Measurements from ENCODE around the gene ZSWIM1. TPM values are rescaled to one million over a fixed set of nuclear protein-coding genes. Genes with fewer than 3 reads are reported as not detected.
"Not testable (repeated sequence)": the region's sequence is repeated elsewhere in the genome, so short reads cannot be mapped to it uniquely, and the experiment has no call there.

ZSWIM1 gene
- total RNA-seq, 1 experiment from 2014 or later: 7.6 TPM

DNA sequence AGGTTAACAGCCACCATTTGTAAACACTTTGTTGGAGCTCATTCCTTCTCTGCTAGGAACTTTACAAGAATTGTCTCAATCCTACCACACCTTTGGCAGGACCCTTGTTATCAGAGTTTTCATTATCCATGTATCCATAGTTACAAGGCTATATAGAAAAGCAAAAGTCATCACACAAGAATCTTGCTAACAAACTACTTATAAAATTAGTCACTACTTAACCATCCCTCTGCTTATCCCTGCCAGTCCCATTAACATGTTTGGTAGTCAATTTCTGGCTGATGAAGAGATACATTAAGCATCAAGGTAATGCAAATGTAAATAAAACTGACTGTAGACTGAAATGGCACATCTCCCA is 13.2 kb upstream of the ZSWIM1 start:
- ChIA-PET POLR2A (interaction anchor here (0.7 to 6.5 kb wide), 8 partner anchors 9 to 76 kb away, joined by 3 to 27 read pairs (median 4); partner anchors contain the start of genes ACOT8, DNTTIP1, PCIF1 and ZSWIM1), CTCF (interaction anchor here (0.6 to 0.7 kb wide), 3 partner anchors 15 to 238 kb away, joined by 3 to 4 read pairs (median 4); partner anchors contain the start of gene WFDC10A)
- DNase-seq (ENCODE audit: unreplicated experiment): no peak
- intact Hi-C loops (cut with micrococcal nuclease): no loop called here
- no peaks in the 10 kb centered on the region for H3K9me3 Mint-ChIP-seq (ENCODE audit: unreplicated experiment)
- no peak overlapping the region for H3K27ac Mint-ChIP-seq (ENCODE audit: low read depth, unreplicated experiment)
- H3K4me3 Mint-ChIP-seq (ENCODE audit: unreplicated experiment): no peak overlapping the region
- peaks cover 7% of the 10 kb centered on the region for H3K36me3 Mint-ChIP-seq (ENCODE audit: insufficient read depth, unreplicated experiment)
- no TSS peak for BruUV-seq (replicated peaks)
- no peaks in the 10 kb centered on the region for H3K27me3 Mint-ChIP-seq (ENCODE audit: insufficient read depth, unreplicated experiment)
- peaks cover 6% of the 10 kb centered on the region for H3K4me1 Mint-ChIP-seq (ENCODE audit: insufficient read depth, unreplicated experiment)
- TF ChIP-seq, protein P1, sequence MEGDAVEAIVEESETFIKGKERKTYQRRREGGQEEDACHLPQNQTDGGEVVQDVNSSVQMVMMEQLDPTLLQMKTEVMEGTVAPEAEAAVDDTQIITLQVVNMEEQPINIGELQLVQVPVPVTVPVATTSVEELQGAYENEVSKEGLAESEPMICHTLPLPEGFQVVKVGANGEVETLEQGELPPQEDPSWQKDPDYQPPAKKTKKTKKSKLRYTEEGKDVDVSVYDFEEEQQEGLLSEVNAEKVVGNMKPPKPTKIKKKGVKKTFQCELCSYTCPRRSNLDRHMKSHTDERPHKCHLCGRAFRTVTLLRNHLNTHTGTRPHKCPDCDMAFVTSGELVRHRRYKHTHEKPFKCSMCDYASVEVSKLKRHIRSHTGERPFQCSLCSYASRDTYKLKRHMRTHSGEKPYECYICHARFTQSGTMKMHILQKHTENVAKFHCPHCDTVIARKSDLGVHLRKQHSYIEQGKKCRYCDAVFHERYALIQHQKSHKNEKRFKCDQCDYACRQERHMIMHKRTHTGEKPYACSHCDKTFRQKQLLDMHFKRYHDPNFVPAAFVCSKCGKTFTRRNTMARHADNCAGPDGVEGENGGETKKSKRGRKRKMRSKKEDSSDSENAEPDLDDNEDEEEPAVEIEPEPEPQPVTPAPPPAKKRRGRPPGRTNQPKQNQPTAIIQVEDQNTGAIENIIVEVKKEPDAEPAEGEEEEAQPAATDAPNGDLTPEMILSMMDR (IDR thresholded peaks at IDR 0.05; ENCODE audit: unreplicated experiment): no peak

DNA sequence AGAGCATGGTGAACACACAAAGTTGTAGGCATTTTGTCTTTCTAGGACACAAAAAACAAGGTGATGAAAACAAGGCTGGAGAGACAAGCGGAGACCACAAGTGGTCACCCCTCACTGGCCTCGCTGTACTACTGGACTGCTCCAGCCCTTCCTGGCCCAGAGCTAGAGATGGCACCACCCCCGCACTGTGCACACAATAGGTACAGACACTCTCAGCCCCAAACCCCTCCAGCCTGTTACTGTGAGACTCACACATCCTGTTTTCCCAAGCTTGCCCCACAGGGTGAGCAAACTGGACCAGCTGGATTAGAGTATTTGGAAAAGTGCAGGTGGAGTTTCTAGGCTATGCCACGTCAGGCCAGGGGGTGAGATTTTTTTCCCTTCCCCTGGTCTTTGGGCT is 8.4 kb upstream of the ZSWIM1 start:
- ChIA-PET CTCF (interaction anchor here (1.6 kb wide), 1 partner anchor 74 kb away, joined by 4 read pairs; no protein-coding TSS in a partner anchor), POLR2A (interaction anchor here (1.1 kb wide), 1 partner anchor 9 kb away, joined by 5 read pairs; the partner anchor contains the start of gene ZSWIM1)
- BruUV-seq (replicated peaks): no TSS peak
- no peak for DNase-seq (ENCODE audit: unreplicated experiment)
- Mint-ChIP-seq H3K4me3 (ENCODE audit: unreplicated experiment) (no peak overlapping the region), H3K27me3 (ENCODE audit: insufficient read depth, unreplicated experiment) (no peaks in the 10 kb centered on the region), H3K4me1 (ENCODE audit: insufficient read depth, unreplicated experiment) (peaks cover 4% of the 10 kb centered on the region), H3K36me3 (ENCODE audit: insufficient read depth, unreplicated experiment) (peaks cover 7% of the 10 kb centered on the region), H3K27ac (ENCODE audit: low read depth, unreplicated experiment) (no peak overlapping the region), H3K9me3 (ENCODE audit: unreplicated experiment) (no peaks in the 10 kb centered on the region)
- TF ChIP-seq, protein P1 (IDR thresholded peaks at IDR 0.05; ENCODE audit: unreplicated experiment): no peak
- intact Hi-C loops (cut with micrococcal nuclease): no loop called here

GRCh38 chr20:45873409-45874103 is 7.5 kb upstream of the ZSWIM1 start:
- Mint-ChIP-seq H3K9me3 (ENCODE audit: unreplicated experiment) (no peaks in the 10 kb centered on the region), H3K4me3 (ENCODE audit: unreplicated experiment) (no peak overlapping the region), H3K36me3 (ENCODE audit: insufficient read depth, unreplicated experiment) (peaks cover 7% of the 10 kb centered on the region), H3K4me1 (ENCODE audit: insufficient read depth, unreplicated experiment) (no peaks in the 10 kb centered on the region), H3K27ac (ENCODE audit: low read depth, unreplicated experiment) (no peak overlapping the region), H3K27me3 (ENCODE audit: insufficient read depth, unreplicated experiment) (no peaks in the 10 kb centered on the region)
- ChIA-PET POLR2A (interaction anchor here (0.6 kb wide), 1 partner anchor 397 kb away, joined by 3 read pairs; no protein-coding TSS in a partner anchor), CTCF (interaction anchor here (1.1 kb wide), 1 partner anchor 13 kb away, joined by 4 read pairs; no protein-coding TSS in a partner anchor)
- no peak for DNase-seq (ENCODE audit: unreplicated experiment)
- no TSS peak for BruUV-seq (replicated peaks)
- intact Hi-C loops (cut with micrococcal nuclease): no loop called here
- TF ChIP-seq, protein P1 (IDR thresholded peaks at IDR 0.05; ENCODE audit: unreplicated experiment): no peak

DNA sequence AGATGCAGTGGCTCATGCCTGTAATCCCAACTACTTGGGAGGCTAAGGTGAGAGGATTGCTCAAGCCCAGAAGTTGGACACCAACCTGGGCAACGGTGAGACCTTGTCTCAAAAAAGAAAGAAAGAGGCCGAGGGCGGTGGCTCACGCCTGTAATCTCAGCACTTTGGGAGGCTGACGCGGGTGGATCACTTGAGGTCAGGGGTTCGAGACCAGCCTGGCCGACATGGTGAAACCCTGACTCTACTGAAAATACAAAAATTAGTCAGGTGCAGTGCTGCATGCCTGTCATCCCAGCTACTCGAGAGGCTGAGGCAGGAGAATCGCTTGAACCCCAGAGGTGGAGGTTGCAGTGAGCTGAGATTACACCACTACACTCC is 6.9 kb upstream of the ZSWIM1 start:
- H3K27ac Mint-ChIP-seq (ENCODE audit: low read depth, unreplicated experiment); BruUV-seq (replicated peaks); DNase-seq (ENCODE audit: unreplicated experiment); H3K4me3 Mint-ChIP-seq (ENCODE audit: unreplicated experiment); H3K36me3 Mint-ChIP-seq (ENCODE audit: insufficient read depth, unreplicated experiment); H3K9me3 Mint-ChIP-seq (ENCODE audit: unreplicated experiment); intact Hi-C loops (cut with micrococcal nuclease); POLR2A ChIA-PET; H3K4me1 Mint-ChIP-seq (ENCODE audit: insufficient read depth, unreplicated experiment); H3K27me3 Mint-ChIP-seq (ENCODE audit: insufficient read depth, unreplicated experiment): not testable (repeated sequence)
- CTCF ChIA-PET: interaction anchor here (0.6 to 1.1 kb wide), 2 partner anchors 13 to 88 kb away, joined by 3 to 4 read pairs; no protein-coding TSS in a partner anchor

Data from MCF 10A (cell line).